Measurements from ENCODE around the gene ALPK1.

The ALPK1 gene

DNA sequence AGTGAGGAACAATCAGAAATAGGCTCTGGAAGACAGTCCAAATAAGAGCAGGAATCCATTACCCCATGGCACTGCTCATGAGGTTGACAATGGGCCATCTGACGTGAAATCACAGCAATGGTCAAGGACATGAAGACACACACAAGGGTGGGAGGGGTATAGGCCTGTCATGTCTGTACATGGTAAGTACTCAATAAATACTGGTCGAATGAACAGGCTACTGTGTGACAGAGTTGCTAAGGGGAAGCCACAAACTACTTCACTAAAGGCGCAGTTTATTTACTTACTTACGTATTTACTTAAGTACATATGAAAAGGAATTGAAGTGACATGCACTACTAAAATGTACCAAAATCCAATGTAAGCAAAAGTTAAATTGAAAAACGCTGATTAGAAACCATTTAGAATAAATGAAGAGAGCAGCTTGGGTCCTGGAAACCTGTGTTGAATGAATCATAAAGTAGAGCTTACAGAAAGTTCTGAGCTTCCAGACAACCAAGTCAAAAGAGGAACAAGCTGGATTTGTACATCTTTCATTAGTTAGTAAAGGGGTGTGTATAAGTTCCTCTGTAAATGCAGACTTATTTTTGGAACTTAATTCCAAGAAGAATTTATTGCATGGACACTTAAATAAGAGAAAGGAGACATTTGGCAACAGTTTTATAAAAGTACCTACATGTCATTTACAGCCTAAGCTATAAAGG lies 32.7 kb downstream of the ALPK1 start:
- no peak overlapping the region for H3K4me3 ChIP-seq (ENCODE audit: low read length)
- DNase-seq (ENCODE audit: low read depth): no peak
- TF ChIP-seq, protein P1, sequence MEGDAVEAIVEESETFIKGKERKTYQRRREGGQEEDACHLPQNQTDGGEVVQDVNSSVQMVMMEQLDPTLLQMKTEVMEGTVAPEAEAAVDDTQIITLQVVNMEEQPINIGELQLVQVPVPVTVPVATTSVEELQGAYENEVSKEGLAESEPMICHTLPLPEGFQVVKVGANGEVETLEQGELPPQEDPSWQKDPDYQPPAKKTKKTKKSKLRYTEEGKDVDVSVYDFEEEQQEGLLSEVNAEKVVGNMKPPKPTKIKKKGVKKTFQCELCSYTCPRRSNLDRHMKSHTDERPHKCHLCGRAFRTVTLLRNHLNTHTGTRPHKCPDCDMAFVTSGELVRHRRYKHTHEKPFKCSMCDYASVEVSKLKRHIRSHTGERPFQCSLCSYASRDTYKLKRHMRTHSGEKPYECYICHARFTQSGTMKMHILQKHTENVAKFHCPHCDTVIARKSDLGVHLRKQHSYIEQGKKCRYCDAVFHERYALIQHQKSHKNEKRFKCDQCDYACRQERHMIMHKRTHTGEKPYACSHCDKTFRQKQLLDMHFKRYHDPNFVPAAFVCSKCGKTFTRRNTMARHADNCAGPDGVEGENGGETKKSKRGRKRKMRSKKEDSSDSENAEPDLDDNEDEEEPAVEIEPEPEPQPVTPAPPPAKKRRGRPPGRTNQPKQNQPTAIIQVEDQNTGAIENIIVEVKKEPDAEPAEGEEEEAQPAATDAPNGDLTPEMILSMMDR (conservative IDR thresholded peaks at IDR 0.05; ENCODE audit: low read length): no peak

DNA sequence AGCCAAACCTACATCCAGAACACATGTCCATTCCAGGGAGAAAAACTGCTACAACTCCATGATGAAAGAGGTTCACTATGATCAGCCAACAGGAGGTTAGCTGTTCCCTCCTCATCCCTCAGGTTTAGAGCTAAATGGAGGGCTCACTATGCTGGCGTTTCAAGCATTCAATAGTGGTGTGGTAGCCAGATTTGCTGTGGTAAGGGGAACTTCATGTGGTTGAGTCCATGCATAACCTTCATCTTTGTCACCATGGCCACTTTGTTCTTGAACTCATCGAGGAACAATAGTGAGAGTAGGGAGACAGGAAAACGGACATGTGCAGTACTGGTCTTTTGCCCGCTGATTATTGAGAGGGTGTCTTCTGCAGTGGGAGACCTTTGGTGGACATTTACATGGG lies 33.8 kb downstream of the ALPK1 start:
- TF ChIP-seq, protein P1 (conservative IDR thresholded peaks at IDR 0.05; ENCODE audit: low read length): no peak
- H3K4me3 ChIP-seq (ENCODE audit: low read length): no peak overlapping the region
- DNase-seq (ENCODE audit: low read depth): no peak

DNA sequence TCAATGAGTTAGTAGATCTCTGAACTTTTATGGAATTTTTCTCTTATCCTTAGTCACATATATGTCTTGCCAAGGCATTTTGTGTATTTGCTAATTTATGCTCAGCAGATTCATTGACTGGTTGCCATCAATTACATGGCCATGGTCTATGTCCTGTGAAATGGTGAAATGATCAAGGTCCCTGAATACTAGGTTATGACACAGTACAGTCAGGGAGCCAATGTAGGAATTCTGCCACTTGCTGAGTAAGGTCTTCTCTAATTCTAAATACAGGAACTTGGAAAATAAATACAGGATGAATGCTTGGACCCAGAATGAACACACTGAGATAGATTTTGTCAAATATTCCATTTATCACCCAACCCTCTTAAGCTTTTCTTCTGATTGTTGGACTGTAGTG lies 35.2 kb downstream of the ALPK1 start:
- no peak for DNase-seq (ENCODE audit: low read depth)
- no peak overlapping the region for H3K4me3 ChIP-seq (ENCODE audit: low read length)
- TF ChIP-seq, protein P1 (conservative IDR thresholded peaks at IDR 0.05; ENCODE audit: low read length): no peak

DNA sequence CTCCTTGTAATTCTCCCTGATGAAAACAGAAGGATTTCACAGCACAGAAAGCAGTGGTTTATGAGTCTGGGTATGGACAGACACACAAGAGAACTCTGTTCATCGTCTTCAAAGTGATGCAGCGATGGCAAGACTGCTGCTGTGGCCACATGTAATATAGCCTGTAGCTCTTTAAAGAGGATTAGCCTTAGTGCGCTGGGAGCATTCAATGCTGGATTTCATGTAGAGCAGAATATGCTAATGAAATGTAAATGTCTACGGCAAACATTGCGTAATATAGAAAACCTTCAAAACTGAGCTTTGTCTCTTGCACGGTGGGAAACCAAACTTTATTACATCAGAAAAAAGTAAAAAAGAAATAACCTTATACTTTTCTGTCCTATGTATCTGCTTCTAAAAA lies 42.9 kb downstream of the ALPK1 start:
- no peak overlapping the region for H3K4me3 ChIP-seq (ENCODE audit: low read length)
- DNase-seq (ENCODE audit: low read depth): no peak
- TF ChIP-seq, protein P1 (conservative IDR thresholded peaks at IDR 0.05; ENCODE audit: low read length): no peak

DNA sequence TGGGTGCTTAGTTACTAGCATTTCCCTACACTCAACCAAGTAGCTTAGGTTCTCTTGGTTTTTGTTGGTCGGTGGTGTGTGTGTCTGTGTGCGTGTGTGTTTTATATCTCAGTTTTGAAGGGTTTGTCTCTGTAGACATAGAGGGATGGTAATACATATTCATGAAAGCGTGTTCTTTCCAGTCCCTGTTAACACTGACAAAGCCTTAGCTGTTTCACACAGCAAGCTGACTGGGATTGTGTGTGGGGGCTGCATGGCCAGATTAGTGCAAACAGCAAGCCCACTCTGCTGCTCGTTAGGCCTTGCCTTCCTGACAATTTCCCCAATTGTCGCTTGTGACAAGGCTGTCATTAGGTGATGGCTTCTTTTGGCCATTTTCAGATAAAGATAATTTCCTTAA lies 43.9 kb downstream of the ALPK1 start:
- TF ChIP-seq, protein P1 (conservative IDR thresholded peaks at IDR 0.05; ENCODE audit: low read length): no peak
- DNase-seq (ENCODE audit: low read depth): no peak
- no peak overlapping the region for H3K4me3 ChIP-seq (ENCODE audit: low read length)

DNA sequence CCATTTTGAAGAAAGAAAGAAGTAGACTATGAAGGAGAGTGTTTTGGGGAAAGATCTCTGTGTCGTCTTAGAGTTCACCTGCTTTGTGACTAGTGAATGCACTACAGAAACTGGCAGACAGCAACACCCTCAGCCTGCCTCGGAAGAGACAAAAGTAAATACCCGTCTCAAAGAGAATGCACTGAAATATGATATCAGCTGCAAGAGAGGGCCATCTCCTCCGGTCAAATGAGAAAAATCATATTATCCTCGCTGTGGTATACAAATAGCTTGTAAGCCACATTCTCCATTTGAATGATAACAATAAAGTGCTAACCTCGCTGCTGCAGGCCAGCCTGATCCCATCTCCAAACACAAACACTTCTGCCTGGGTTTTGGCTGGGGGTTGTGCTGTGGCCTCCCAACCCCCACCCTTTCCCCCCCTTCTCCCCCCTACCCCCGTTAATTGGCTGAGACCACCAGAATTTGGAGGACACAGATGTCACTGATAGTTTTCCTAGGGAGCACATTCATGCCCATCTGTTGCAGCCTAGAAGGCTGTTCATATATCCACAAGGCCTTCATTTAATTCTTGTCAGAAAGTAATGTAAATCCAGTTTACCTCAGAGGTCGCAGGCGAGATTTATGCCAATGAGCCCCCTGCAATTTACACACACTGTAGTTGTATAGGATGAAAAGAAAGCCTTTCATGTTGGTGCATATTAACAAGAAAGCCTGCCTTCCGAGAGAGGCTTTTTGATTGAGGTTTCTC lies 46.3 kb downstream of the ALPK1 start:
- TF ChIP-seq, protein P1 (conservative IDR thresholded peaks at IDR 0.05; ENCODE audit: low read length): no peak
- no peak overlapping the region for H3K4me3 ChIP-seq (ENCODE audit: low read length)
- DNase-seq (ENCODE audit: low read depth): no peak
